Testis (tissue), 2 donors: ENCODE measurements around the gene ADAMTSL2.

ENCODE experiments used
- POLR2A ChIP-seq: fragments of 450-650 bp; IDR thresholded peaks from one replicate; pipeline ENCODE4 v1.6.1; 2017; ENCODE audit warnings: antibody characterized with exemption, mild to moderate bottlenecking, moderate library complexity
- TF ChIP-seq, protein P1 (sequence below), 3 experiments: fragments of 450-650 bp in 2 of 3; fragments of 200-600 bp in 1 of 3; sonication (generic) in 1 of 3; IDR thresholded peaks; one replicate each; pipeline ENCODE4 v1.5.1; 2016 to 2019; ENCODE audit warnings: antibody characterized with exemption in 3 of 3, mild to moderate bottlenecking in 2 of 3, moderate library complexity in 1 of 3

DNA sequence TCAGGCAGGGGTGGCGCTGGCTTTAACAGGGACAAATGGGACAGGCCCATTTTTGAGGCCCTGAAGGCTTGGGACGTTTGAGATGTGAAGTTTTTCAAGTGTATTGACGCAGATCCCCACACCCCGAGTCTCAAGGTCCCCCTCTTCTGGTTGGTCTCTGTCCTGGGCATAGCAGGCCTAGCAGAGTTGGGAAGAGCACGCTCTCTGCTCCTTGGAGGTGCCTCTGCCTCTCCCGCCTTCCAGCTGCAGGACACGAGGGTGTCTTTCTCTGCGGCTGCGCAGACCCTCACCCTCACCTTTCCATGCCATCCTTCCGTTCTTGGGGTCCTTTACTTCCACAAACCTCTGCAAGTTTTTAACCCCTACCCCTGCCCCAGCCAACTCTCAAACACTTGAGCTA is 18.6 kb downstream of the ADAMTSL2 start:
- no peak for TF ChIP-seq POLR2A
- TF ChIP-seq, protein P1, sequence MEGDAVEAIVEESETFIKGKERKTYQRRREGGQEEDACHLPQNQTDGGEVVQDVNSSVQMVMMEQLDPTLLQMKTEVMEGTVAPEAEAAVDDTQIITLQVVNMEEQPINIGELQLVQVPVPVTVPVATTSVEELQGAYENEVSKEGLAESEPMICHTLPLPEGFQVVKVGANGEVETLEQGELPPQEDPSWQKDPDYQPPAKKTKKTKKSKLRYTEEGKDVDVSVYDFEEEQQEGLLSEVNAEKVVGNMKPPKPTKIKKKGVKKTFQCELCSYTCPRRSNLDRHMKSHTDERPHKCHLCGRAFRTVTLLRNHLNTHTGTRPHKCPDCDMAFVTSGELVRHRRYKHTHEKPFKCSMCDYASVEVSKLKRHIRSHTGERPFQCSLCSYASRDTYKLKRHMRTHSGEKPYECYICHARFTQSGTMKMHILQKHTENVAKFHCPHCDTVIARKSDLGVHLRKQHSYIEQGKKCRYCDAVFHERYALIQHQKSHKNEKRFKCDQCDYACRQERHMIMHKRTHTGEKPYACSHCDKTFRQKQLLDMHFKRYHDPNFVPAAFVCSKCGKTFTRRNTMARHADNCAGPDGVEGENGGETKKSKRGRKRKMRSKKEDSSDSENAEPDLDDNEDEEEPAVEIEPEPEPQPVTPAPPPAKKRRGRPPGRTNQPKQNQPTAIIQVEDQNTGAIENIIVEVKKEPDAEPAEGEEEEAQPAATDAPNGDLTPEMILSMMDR (IDR thresholded peaks at IDR 0.05): no peak
